OCI-LY3 (cell line): ENCODE results near the gene ANKRD33B.

ENCODE experiments used
- CTCF ChIP-seq: fragments of 200-600, 300-600 bp; sonication (generic); IDR thresholded peaks from 2 replicates; pipeline ENCODE4 v1.5.1; 2014; ENCODE audit warnings: antibody characterized with exemption, low read length, low read depth
- EZH2phosphoT487 ChIP-seq: fragments of 200-600 bp; shearing (Covaris generic); IDR thresholded peaks from 2 replicates; pipeline ENCODE4 v1.6.1; 2018; ENCODE audit warnings: antibody characterized with exemption, mixed run types, low read depth

DNA sequence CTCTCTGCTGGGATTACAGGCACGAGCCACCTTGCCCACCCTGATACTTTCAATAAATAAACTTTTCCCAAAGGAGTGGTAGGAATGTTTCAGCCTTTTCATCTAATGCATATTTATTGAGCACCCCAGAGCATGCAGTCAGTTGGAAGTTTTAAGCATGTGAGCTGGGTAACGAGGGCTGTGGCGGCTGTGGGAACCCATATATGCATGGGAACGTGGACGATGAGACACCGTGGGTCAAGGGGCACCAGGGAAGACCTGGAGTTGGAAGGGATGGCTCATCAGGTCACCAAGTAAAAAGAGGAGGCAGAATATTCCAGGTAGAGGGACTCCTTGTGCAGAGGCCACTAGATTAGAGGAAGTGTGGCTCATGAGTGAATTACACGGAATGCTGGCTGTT is 64.7 kb downstream of the ANKRD33B start:
- no peak for TF ChIP-seq CTCF
- TF ChIP-seq EZH2phosphoT487, result no peak
